Adrenal gland (tissue), 19 donors: ENCODE results near the gene DUSP3. TPM values are rescaled to one million over a fixed set of nuclear protein-coding genes. Genes with fewer than 3 reads are reported as not detected.
A peak's percentile ranks its signal among the peaks of the same experiment; 100 is the strongest.

ENCODE experiments used
- DNase-seq, 7 donors: peaks; one replicate each; pipeline ENCODE4 v3.0.0-alpha.2; 2019 to 2020
- H3K27ac ChIP-seq, 5 donors: fragments of 200-600 bp; sonication (generic) in 4 of 5; 1 replicate in 3 of 5; 2 replicates in 2 of 5; pipeline versions ENCODE4 v1.5.1 to v1.8.0; 2016 to 2020; ENCODE audit warnings: mild to moderate bottlenecking in 1 of 5
- H3K27me3 ChIP-seq: fragments of 200-600 bp; 2 replicates; pipeline ENCODE4 v1.8.0; 2021
- H3K36me3 ChIP-seq, 2 donors: fragments of 200-600 bp; replicated peaks in 1 of 2; 1 replicate in 1 of 2; 2 replicates in 1 of 2; pipeline versions ENCODE4 v1.5.1 to v1.8.0; 2018 to 2022
- H3K4me1 ChIP-seq, 2 donors: fragments of 200-600 bp; replicated peaks in 1 of 2; 1 replicate in 1 of 2; 2 replicates in 1 of 2; pipeline versions ENCODE4 v1.5.1 to v1.8.0; 2018 to 2021
- H3K4me3 ChIP-seq, 4 donors: fragments of 200-600 bp; sonication (generic) in 3 of 4; one replicate each; pipeline ENCODE4 v1.5.1; 2016 to 2018
- H3K9me3 ChIP-seq, 3 donors: fragments of 200-600 bp; sonication (generic) in 1 of 3; replicated peaks in 1 of 3; 1 replicate in 2 of 3; 2 replicates in 1 of 3; pipeline versions ENCODE4 v1.5.1 to v1.8.0; 2016 to 2021
- CTCF ChIP-seq, 6 experiments: fragments of 450-650 bp in 4 of 6; fragments of 200-600 bp in 2 of 6; sonication (generic) in 1 of 6; IDR thresholded peaks; 1 replicate in 5 of 6; 2 replicates in 1 of 6; pipeline versions ENCODE4 v1.5.1 to v1.8.0; 2016 to 2021; ENCODE audit warnings: antibody characterized with exemption in 6 of 6, mild to moderate bottlenecking in 2 of 6, moderate library complexity in 1 of 6
- POLR2A ChIP-seq, 2 donors: fragments of 450-650 bp; IDR thresholded peaks; one replicate each; pipeline ENCODE4 v1.6.1; 2017; ENCODE audit warnings: antibody characterized with exemption in 2 of 2, mild to moderate bottlenecking in 2 of 2, moderate library complexity in 1 of 2
- WGBS, 4 donors: extraction: QIAGEN DNeasy Blood & Tissue Kit in 2 of 4; methylation state at CpG; one replicate each; pipeline versions ENCODE4 v1.1.5 to v1.1.7; 2013 to 2017; 5-methylcytosine and 5-hydroxymethylcytosine counted together
- intact Hi-C, 2 donors: fragments of 100-400 bp; cut with DNase I; formaldehyde crosslinking; loops; one replicate each; pipeline versions ENCODE4 v1.14.1 to v1.15.0; 2022 to 2023
- long read RNA-seq, 10 donors: library from polyadenylated mRNA in 3 of 10; unstranded in 2 of 10; stranded (forward) in 1 of 10; transcript quantifications; one replicate each; pipeline ENCODE4 v2.0.0 and lab custom pipeline, GENCODE V29; 2021 to 2026
- polyA plus RNA-seq, 3 donors: library from polyadenylated mRNA; stranded (reverse); fragments of 200-250 nt in 2 of 3; fragments of 350-450 nt in 1 of 3; fragmentation: Illumina TruSeq in 1 of 3; extraction: RNeasy Lipid Tissue Mini Kit (QIAGEN cat#74804) in 1 of 3; gene quantifications; one replicate each; pipeline ENCODE4 v1.2.3, GENCODE V29; 2013 to 2014
- total RNA-seq, 9 donors: library from RNA; depleted of rRNA in 4 of 9; stranded (reverse); fragments of >200 nt in 4 of 9; fragments of 120-200 nt in 1 of 9; fragmentation: NEBNext Ultra II Directional in 1 of 9; extraction: Animal tissue kit (Norgen Biotek cat#: 25700) in 1 of 9; gene quantifications; one replicate each; pipeline versions ENCODE4 v1.1.0 to v1.2.4, GENCODE V29; 2013 to 2023
- donor health status: healthy with polysubstance abuse.
- donor health status: Bipolar disorder and iron deficiency.
- donor health status: DM: yes; HTN: yes; CAD: no.
- donor health status: DM: no; HTN: no; CAD: no.
- donor health status: DM: no; HTN: no; CAD: no.
- donor health status: DM: yes; HTN: yes; CAD: no.

Gene DUSP3
- 100 to 1,000 TPM in 2 of 9 donors, 10 to 100 TPM in 7; 56.3 to 136 (median 76.8) TPM for total RNA-seq
- polyA plus RNA-seq = 100 to 1,000 TPM in 2 of 3 donors, 10 to 100 TPM in 1; 69.8 to 108 (median 104) TPM
- long read RNA-seq, donor 1, full-length matches to known transcripts = 44 of 58 reads
- long read RNA-seq, donor 1, partial matches to known transcripts = 8 of 58 reads
- long read RNA-seq, donor 1, other reads (novel, unspliced or antisense) = 6 of 58 reads
- long read RNA-seq, donor 2, full-length matches to known transcripts = 24 of 24 reads
- long read RNA-seq, donor 2, partial matches to known transcripts = 0 of 24 reads
- long read RNA-seq, donor 2, other reads (novel, unspliced or antisense) = 0 of 24 reads
- long read RNA-seq, donor 3, full-length matches to known transcripts = 23 of 29 reads
- long read RNA-seq, donor 3, partial matches to known transcripts = 6 of 29 reads
- long read RNA-seq, donor 3, other reads (novel, unspliced or antisense) = 0 of 29 reads
- long read RNA-seq, donor 4, full-length matches to known transcripts = 19 of 30 reads
- long read RNA-seq, donor 4, partial matches to known transcripts = 0 of 30 reads
- long read RNA-seq, donor 4, other reads (novel, unspliced or antisense) = 11 of 30 reads
- long read RNA-seq, donor 5, full-length matches to known transcripts = 148 of 168 reads
- long read RNA-seq, donor 5, partial matches to known transcripts = 2 of 168 reads
- long read RNA-seq, donor 5, other reads (novel, unspliced or antisense) = 18 of 168 reads
- long read RNA-seq, donor 6, full-length matches to known transcripts = 11 of 20 reads
- long read RNA-seq, donor 6, partial matches to known transcripts = 1 of 20 reads
- long read RNA-seq, donor 6, other reads (novel, unspliced or antisense) = 8 of 20 reads
- long read RNA-seq, donor 7, full-length matches to known transcripts = 15 of 32 reads
- long read RNA-seq, donor 7, partial matches to known transcripts = 17 of 32 reads
- long read RNA-seq, donor 7, other reads (novel, unspliced or antisense) = 0 of 32 reads
- long read RNA-seq, donor 8, full-length matches to known transcripts = 28 of 28 reads
- long read RNA-seq, donor 8, partial matches to known transcripts = 0 of 28 reads
- long read RNA-seq, donor 8, other reads (novel, unspliced or antisense) = 0 of 28 reads
- long read RNA-seq, donor 9, full-length matches to known transcripts = 15 of 15 reads
- long read RNA-seq, donor 9, partial matches to known transcripts = 0 of 15 reads
- long read RNA-seq, donor 9, other reads (novel, unspliced or antisense) = 0 of 15 reads
- long read RNA-seq, donor 10, full-length matches to known transcripts = 9 of 9 reads
- long read RNA-seq, donor 10, partial matches to known transcripts = 0 of 9 reads
- long read RNA-seq, donor 10, other reads (novel, unspliced or antisense) = 0 of 9 reads

GRCh38 chr17:43778337-43779144, at the start of gene DUSP3:
Gene DUSP3, minus strand, starts transcription at chr17:43778977. Its CDS starts 53 bp downstream, at chr17:43778924.
- Histone ChIP-seq H3K27ac (peak within 1 kb of the TSS; percentile 98 to 100 (median 100)), H3K27me3 (no peaks in the 10 kb centered on the region), H3K4me1 (peaks cover 12 to 30% of the 10 kb centered on the region in 2 donors), H3K4me3 (peak within 1 kb of the TSS; percentile 50 to 81 (median 64)), H3K9me3 (no peaks in the 10 kb centered on the region), H3K36me3 (peaks cover 0 to 18% of the 10 kb centered on the region in 2 donors)
- 0 to 1% (median 1%) methylated on average over 28 to 100 of the region's 100 CpGs; no CpG with 5 or more reads in 1 of the 4 donors for WGBS, 4 donors
- TF ChIP-seq CTCF (IDR thresholded peaks at IDR 0.05) (no peak), POLR2A (IDR thresholded peaks at IDR 0.05) (peak; percentile 94 to 95)
- DNase-seq = peak; percentile 97 to 99 (median 98)
- intact Hi-C loops = no loop called here

- intact Hi-C loops = no loop called here
- Histone ChIP-seq H3K27ac (no peak overlapping the region), H3K27me3 (no peaks in the 10 kb centered on the region), H3K4me1 (peaks cover 6 to 13% of the 10 kb centered on the region in 2 donors), H3K4me3 (no peak overlapping the region), H3K9me3 (no peaks in the 10 kb centered on the region), H3K36me3 (no peaks in the 10 kb centered on the region)
- TF ChIP-seq POLR2A (IDR thresholded peaks at IDR 0.05) (no peak), CTCF (IDR thresholded peaks at IDR 0.05) (no peak)
- WGBS, 4 donors = 95 to 98% (median 95%) methylated on average over 9 of the region's 9 CpGs; no CpG with 5 or more reads in 1 of the 4 donors
- no peak for DNase-seq
Observed at GRCh38 chr17:43827596-43827995, 48.8 kb upstream of the DUSP3 start.

GRCh38 chr17:43826206-43826605, 47.4 kb upstream of the DUSP3 start:
- WGBS, 4 donors = 93 to 96% (median 94%) methylated on average over 7 of the region's 7 CpGs
- no peak for DNase-seq
- H3K4me3 ChIP-seq = no peak overlapping the region
- no peak overlapping the region for H3K27ac ChIP-seq
- peaks cover 0 to 8% of the 10 kb centered on the region in 2 donors for H3K4me1 ChIP-seq
- intact Hi-C loops = no loop called here
- H3K9me3 ChIP-seq = no peaks in the 10 kb centered on the region
- no peaks in the 10 kb centered on the region for H3K27me3 ChIP-seq
- H3K36me3 ChIP-seq = no peaks in the 10 kb centered on the region
- TF ChIP-seq CTCF (IDR thresholded peaks at IDR 0.05) (no peak), POLR2A (IDR thresholded peaks at IDR 0.05) (no peak)
